SKM-1 treated with dmso at 0.1 percent for 144 hours (cell line): Measurements from ENCODE around the gene APH1B.
A peak's percentile ranks its signal among the peaks of the same experiment; 100 is the strongest.

ENCODE experiments used
- DNase-seq: peaks from one replicate; lab custom pipeline; 2025; ENCODE audit not compliant: unreplicated experiment; lab: John Stamatoyannopoulos, UW

Gene APH1B

DNA sequence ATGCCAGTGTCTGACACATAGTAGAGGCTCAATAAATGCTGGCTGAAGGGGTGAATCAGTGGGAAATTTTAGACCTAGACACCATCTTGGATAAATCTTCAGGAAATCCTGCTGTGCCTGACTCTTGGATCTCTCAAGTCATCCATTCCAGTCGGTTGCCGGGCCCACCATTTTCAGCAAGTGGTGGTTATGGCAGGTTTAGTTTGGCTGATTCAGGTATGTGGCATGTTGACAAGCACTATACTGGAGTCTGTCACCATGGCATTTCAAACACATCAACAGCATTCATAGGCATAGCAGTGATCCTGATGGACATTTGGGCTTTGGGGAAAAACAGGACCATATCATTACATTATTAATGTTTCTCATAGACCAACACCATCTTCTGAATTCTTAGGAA, 25.7 kb upstream of the APH1B start:
- no peak for DNase-seq

DNA sequence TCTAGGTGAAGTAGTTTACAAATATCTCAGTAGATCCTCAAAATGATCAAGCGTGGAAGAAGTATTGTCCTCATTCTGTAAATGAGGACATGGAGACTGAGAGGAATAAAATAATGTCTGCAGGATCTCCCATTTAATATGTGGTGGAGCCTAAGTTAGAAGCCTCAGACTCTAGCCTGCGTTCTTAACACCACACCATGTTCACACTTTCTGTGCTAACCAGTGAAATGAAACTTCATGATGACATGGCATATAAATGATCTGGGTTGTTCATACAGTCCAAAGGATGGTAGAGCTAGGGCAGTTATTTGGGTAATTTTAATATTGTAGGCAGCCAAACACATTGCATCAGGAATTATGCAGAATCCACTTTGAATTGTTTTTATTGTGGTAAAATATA, 25.1 kb upstream of the APH1B start:
- no peak for DNase-seq

DNA sequence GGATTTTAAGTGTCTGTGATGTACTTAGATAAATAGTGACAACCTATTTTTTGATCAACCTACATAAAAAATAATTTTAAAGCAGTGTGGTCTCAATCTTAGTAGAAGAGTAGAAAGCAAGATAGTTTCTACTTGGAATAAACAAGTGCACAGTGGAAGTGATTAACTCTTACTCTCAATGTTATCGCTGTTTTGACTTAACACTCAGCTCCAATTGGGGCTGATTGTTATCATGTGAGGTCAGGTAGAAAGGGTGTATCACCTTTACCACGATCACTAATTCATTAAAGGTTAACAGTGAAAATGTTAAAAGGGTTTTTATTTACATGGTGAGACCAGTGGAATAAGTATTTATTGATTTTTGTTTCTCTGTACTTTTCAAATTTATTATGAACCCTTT, 22.4 kb upstream of the APH1B start:
- no peak for DNase-seq

DNA sequence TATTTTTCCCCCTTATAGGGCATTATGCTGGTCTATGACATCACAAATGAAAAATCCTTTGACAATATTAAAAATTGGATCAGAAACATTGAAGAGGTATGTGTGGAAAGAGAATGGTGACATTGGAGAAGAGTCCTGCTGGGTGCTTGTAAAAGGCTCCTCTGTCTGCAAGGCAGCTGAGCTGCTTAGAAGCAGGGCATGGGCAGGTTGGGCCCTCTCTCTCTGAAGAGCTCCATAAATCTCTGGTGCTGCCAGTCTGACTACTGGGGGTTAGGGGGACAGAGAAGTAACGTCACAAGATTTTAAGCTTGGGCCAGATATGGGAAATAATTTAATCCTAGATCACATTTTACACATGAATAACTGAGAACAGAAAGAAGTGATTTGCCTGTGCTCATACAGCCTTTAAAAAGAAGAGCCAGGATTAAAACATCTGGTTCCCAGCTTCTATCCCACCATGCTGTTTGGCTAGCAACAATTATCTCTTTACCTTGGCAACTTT, 21.9 kb upstream of the APH1B start:
- no peak for DNase-seq

DNA sequence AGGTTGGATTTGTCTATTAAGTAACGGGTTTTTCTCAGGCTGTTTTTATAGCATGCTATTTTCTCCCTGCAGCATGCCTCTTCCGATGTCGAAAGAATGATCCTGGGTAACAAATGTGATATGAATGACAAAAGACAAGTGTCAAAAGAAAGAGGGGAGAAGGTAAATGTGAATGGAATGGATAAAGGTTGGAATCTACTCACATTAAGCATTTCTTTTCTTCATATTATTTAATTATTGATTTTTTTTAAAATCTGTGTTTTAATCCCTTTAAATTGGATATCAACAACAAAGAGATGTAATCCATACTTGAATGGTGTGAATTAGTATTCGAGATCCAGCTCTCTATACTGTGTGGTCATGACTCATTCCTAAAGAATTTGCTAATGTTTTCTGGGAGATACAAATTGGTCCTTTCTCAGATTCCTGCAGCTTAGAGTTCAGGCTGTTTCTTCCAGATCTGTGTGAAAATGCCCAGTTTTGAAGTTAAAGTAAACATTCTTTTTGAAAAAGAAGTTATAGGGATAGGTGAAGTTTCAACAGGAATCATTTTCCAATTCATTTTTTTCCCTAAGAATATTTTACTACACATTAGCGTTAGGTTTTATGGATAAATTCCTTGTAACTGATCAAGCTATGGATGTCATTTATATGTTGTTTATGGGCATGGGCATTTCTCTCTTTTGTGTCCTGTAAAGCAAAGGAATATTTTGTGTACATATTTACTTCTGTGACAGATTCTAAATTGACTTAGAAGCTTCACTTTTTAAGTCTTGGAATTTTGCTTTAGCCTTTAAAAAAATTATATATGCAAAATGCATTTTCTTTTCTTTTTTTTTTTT, 20.8 kb upstream of the APH1B start:
- DNase-seq: no peak

DNA sequence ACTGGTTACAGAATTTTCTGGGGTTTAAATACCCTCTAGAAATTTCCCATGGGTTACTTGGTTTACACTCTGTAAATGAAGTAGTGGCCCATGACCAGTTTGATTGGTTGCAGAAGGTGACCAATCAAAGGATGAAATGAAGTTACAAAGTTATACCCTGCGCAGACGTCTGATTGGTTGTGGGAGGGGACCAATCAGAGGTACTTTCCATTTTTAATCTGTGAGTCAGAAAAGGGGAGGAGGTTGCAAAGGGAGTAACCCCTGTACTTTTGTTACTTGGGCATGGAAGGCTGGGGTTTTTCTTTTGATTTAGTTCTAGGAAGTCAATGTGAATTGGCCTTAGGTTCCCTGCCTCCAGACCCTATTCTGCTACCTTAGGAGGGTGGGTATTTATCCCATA, 18.7 kb upstream of the APH1B start:
- no peak for DNase-seq

DNA sequence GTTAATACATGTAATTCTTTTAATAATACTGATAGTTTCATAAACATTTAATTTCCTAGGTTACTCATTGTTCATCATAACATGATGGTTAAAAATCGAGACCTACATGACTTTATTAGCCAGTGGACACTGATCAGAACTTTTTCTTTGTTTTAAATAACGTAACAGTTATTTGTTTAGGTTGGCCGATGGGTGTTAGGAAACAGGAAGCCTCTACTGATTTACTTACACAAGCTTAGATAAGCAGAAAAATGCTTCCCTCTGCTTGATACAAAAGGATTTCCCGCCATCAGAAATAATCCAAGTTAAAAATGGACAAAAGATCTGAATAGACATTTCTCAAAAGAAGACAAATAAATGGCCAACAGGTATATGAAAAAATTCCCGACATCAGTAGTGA, 16.6 kb upstream of the APH1B start:
- no peak for DNase-seq

DNA sequence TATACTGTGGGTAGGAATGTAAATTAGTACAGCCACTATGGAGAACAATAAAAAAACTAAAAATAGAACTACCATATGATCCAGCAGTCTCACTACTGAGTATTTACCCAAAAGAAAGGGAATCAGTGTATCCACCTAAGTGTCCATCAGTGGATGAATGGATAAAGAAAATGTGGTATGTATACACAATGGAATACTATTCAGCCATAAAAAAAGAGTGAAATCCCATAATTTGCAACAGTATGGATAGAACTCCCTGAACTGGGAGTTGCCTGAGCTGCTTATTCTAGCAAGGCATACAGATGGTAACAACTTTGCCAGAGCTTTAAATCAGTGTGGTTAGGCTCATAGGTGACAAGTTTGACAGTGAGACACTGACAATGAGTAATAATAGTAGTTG, 16.1 kb upstream of the APH1B start:
- DNase-seq: no peak

DNA sequence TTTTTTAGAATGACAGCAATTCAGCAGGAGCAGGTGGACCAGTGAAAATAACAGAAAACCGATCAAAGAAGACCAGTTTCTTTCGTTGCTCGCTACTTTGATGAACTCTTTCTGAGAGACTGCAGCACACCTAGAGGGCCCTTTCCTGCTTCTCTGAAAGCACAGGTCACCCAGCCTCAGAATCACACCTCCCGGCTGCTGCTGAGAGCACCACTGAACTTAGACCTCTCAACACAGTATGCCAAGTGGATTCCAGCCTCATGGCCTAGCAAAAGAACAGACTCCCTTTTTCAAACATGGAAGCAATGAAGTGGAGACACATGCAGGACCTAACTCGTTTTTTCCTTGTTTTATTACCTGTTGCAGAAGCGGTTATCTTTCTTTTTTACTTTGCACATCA, 13.9 kb upstream of the APH1B start:
- no peak for DNase-seq

DNA sequence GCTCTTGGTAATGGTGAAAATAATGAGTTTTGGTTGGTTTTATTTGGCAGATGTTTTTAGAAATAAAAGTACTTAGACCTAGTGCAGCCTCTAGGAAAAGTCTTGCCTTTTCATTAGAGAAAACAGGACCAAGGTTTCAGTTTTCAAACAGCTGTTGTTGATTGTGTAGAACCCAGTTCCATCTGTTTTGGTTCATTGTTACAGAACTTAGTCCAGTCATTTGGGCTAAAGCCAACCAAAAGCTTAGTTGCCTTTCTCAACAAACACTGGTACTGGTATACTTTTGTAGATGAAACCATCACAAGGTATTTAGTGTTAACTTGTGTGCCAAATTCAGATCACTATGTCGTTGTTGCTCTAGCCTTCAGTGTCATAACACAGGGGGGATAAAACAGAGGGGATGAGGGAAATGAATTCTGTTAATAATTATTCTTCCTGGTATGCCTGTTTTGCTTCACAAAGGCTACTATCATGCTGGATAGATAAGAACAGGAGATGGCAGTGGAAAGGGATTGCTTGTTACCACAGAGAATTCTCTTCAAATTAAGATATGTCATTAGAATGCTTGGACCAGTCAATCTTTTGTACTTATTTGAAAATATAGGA, 12.6 kb upstream of the APH1B start:
- no peak for DNase-seq

DNA sequence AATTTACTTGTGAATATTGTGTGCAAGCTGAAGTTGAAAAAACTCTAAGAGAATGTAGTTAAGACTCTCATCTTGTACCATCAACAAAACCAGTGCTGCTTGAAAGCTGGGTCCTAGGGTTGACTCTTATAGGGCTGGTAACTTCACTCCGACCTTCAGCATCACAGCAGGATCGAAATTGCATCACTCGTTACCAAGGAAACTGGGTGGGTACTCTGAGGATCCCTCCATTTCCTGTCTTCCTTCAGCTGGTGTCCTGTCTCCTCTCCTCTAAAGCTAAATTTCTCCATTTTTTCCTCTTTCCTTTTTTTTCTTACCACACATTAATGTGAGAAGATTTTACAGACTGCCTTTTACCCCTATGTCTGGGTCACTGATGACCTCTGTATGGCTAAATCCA, 3.0 kb upstream of the APH1B start:
- no peak for DNase-seq

DNA sequence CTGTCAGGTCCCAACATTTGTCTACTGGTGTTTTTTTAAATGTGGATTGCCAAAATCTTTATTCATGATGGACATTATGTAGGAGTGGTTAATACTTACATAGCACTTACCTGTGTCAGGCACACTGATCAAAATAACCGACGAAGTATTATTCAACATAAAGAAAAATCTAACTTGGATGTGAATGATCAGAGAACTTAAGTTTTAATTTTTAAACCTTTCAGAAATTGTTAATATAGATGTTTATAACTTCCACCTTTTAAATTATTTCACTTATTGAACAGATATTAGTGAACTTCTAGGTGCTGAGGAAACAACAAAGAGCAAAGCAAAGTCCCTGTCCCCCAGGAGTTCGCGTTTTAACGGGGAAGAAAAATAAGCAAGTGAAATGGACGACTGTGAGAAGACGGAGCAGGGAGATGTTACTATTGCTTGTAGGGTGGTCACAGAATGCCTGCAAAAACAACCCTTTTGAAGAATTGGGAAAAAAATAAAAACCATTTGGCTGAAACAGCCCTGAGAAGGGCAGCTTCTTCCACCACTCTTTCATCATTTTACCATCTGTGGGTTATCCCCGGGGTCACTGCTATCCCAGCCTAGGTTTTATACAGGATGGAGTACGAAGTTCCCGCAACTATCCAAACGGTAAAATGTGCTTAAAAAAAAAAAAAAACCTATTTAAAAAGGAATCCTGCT, 915 bp upstream of the APH1B start:
- no peak for DNase-seq

DNA sequence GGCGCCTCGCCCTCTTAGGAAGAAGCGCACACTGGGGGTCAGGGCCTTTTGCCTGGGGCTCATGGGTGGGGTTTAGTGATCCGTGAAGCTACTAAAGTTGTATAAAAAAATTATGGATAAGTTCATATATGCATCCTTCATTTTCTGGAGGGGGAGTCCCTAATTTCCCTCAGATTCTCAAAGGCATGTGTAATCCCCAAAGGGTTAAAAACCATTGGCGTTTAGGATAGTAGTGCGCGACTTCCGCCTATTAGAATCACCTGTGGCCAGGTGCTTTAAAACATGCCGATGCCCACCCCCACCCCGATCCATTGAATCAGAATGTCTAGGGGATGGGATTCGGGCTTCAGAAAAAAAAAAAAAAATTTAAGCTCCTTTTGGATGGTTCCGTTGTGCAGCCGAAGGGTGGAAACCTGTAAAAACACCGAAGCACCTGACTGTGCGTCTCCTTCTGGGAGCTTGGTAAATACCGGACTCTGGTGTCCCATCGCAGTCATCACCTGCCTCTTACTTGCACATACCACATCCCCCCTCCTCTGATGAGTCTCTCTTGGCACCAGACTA, 570 bp downstream of the APH1B start:
- DNase-seq: no peak

DNA sequence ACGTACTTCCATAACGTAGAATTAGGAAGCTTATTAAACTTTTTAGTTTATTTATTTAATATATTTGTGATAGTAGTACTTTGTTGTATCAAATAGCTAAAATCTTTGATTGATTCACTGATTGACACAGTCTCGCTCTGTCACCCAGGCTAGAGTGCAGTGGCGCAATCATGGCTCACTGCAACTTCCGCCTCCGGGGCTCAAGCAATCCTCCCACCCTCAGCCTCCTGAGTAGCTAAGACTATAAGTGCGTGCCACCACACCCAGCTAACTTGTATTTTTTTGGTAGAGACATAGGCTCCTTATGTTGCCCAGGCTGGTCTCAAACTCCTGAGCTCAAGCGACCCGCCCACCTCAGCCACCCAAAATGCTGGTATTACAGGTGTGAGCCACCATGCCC, 5.7 kb downstream of the APH1B start:
- peak; percentile 62 for DNase-seq

DNA sequence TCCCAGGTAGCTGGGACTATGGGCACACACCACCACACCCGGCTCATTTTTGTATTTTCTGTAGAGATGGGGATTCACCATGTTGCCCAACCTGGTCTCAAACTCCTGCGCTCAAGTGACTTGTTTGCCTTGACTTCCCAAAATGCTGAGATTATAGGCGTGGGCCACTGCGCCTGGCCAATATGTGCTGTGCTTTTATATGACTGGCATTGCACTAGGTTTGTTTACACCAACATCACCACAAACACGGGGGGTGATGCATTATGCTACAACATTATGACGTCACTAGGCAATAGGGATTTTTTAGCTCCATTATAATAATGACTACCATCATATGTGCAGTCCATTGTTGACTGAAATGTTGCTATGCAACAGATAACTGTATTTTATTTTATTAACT, 6.9 kb downstream of the APH1B start:
- DNase-seq: no peak

DNA sequence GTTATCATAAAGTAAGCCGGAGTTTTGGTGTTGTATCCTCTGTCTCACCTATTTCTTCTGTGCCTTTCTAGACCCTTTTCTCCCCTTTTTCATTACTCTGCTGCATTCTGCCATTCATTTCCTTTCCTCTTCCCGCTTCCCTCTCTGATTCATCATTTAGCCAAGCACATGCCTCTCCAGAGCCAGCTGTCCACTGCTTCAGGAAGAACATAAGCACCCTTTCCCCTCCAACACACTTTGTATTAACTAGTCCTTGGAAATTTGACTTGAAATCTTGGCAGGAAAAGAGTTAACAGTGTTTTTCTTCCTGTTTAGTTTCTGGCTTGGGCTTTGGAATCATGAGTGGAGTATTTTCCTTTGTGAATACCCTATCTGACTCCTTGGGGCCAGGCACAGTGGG, 9.7 kb downstream of the APH1B start:
- no peak for DNase-seq

DNA sequence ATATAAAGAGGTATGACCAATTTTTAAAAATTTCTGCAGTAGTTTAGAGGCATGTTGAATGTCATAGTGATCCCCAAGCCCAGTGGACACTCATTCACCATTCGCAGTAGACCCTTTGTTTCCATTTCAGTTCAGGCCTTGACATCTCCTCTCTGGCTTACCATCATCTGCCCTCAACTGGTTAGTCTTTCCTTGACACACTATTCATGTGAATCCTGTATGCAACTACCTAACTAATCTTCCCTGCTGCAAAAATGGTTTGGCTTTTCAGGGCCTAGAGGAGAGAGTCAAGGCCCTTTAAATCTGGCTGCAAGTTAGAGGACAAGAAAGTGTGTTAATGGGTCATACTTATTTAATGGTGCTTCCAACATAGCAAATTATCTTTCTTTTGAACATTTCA, 10.9 kb downstream of the APH1B start:
- no peak for DNase-seq

DNA sequence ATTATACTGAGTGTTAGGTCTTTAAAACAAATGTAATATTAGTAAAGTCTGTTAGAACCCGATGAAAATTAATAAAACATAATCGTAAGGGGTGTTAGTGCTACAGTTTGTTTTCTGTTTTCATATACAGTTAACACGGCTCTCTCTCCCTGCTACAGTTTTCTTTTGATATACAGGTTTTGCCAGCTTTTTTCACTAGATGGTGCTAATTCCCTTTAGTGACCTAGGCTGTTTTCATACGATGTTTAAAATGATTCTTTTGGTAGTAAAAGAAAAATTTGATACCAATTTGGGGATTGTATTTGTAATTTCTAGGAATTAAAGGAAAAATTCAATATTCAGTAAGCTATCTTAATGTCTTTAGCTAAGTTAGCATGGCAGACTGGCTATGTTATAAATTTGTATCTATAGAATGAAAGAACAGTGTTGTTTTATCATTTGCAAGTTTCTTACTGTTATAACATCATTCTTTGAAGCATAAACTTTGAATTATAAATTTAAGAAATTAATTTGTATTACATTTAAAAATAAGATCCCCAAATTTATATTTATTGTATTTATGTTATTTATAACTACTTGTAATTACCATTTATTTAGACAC, 11.5 kb downstream of the APH1B start:
- peak; percentile 41 for DNase-seq

DNA sequence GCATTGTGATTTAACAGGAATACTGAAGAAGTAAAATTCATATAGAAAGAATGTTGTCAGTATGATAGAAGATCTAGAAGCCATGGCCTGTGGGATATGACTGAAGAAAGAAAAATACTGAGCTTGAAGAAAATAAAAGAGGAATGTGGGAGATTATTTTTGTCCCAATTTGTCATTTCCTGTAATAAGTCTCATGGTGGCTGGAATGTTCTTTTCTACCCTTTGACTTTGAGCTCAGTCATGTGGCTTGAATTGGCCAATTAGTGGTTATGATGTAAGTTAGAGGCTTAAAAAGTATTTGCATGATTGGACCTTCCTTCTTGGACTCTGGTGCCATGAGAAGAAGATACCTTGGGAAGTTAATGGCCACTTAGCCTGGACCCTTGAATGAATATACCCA, 14.1 kb downstream of the APH1B start:
- DNase-seq: no peak

DNA sequence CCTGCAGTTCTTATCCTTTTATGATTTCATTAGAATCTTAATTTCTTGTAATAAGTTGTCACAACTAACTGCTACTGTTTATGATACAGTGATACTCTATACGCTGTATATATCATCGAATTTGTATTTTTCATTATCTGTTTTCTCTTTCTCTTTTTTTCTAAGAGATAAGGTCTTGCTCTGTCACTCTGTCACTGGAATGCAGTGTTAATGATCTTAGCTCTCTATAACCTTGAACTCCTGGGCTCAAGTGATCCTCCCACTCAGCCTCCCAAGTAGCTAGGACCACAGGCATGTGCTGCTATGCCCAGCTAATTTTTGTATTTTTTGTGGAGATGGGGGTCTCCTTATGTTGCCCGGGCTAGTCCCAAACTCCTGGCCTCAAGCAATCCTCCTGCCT, 14.8 kb downstream of the APH1B start:
- no peak for DNase-seq

DNA sequence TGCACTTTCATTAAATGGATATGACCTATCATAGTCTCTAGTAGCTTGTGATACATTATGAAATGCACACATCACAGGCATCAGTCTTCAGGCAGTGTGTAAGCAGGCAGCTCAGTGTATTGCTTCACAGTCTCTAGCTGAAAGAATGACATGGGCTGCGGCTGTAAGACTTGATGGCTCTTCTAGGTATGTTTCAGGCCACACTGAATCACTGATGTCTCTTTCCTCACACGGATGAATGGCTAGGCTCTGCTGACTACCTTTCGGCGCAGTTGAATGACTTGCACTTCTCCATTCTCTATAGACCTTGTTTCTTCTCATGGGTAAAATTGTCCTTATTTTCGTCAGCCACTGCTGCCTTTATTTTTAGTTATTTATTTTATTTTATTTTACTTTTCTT, 15.4 kb downstream of the APH1B start:
- DNase-seq: no peak
